ENCODE results near the gene C1QL4.
"Not testable (repeated sequence)": the region's sequence is repeated elsewhere in the genome, so short reads cannot be mapped to it uniquely, and the experiment has no call there.

C1QL4 gene

DNA sequence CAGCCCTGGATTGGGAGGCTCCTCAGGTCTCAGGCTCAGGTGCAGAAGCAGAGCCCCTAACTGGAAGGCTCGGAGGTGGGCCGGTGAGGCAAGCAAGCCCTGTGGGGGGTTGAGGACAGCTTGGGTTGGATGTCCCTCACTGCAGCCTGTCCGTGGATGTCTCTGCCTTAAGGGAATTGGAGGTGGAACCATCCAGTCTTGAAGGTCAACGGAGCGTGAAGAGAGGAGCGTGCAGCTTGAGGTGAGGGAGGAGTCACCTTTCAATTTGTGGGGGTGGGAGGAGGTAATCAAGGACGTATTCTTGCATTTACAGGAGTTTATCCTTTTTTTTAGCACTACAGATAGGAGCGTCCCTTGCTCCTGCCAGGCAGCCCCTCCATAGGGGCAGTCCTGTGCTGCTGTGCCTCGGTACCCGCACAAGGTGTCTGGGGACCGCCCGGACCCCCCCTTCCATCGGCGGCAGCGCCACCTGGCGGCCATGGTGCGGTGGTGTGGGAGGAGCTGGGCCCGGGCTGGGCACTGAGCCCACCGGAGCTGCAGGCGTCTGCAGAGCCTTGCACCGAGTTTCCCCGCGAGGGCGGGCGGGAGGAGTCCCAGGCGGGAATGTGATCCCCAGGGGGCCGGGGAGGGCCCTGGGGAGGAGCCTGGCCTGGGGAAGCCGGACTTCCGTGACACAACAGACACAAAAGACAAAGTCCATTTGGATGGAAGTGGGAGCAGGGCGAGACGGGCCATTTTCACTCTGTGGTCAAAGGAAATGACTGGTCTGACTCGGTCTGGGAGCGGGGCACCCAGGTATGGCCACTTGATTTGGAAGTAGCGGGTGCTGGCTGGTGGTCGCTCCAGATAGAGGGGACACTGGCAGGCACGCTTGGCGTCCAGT is 10.6 kb upstream of the C1QL4 start:
- DNase-seq: peak; percentile 80 to 85

- DNase-seq: peak; percentile 40 to 41
Measured at GRCh38 chr12:49346659-49347310, 9.8 kb upstream of the C1QL4 start, which contains the start of gene DNAJC22. DNAJC22 (plus strand) TSS chr12:49346888; CDS start chr12:49348873, 1,985 bp downstream.

DNA sequence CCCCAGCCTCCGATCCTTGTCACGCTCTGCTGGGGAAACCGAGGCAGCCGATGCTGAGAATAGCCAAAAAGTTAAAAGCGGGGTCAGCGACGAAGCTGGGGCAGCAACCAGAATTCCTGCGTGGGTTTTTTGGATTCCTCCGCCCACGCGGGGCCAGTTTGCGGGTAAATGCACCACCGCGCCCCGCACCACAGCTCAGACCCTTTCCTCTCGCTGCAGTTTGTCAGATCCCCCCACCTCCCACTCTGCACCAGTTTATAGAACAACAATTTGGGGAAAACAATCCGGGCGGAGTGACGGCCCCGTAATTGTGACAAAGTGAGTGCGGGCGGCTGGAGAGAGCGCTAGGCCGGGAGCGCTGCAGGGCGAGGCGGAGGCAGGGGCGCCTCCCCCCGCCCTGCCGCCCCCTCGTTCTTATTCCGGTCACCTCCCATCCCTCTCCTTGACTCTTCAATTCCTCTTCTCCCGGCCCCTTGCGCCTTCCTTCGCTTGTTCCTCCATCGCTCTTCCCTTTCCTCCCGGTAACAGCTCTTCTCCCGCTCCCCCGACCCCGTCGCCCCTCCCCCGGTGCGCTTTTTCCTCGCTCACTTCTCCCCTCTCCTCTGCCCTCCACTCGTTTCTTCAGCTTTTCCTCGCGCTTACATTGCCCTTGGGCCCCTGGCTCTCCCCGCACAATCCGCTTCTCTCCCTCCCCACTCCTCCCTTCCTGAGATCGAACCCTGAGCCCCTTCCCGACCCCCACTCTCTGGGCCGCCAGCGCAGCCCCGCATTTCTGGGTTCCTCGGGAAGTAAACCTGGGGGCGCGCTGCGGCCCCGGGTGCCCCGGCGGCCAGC is 9.1 kb upstream of the C1QL4 start:
- DNase-seq: no peak

- peak in 1 of 2 donors; percentile 33 for DNase-seq
Measured at GRCh38 chr12:49345051-49345824, 8.2 kb upstream of the C1QL4 start.

DNA sequence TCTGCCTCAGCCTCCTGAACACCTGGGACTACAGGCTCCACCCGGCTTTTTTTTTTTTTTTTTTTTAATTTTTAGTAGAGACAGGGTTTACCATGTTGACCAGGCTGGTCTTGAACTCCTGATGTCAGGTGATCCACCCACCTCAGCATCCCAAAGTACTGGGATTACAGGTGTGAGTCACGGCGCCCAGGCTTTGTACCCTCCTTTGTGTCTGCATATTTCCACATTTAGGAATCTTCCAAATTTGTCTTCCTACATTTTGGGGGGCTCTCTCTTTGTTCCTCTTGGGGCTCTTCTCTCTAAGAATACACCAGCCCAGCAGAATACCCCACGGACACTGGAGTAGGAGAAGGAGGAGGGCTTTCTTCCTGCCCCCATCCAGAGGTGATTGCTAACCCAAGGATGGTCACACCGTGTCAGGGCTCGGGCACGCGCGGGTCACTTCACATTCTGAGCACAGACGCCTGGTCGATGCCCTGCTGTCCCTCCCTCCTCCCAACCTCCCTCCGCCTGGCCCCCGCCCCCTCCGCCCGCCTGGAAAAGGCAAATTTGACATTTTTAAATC is 7.6 kb upstream of the C1QL4 start:
- DNase-seq: no peak

GRCh38 chr12:49342914-49343731 is 6.1 kb upstream of the C1QL4 start:
- DNase-seq: peak; percentile 44 to 68

GRCh38 chr12:49342066-49342913 is 5.3 kb upstream of the C1QL4 start:
- DNase-seq: peak; percentile 82 to 91

DNA sequence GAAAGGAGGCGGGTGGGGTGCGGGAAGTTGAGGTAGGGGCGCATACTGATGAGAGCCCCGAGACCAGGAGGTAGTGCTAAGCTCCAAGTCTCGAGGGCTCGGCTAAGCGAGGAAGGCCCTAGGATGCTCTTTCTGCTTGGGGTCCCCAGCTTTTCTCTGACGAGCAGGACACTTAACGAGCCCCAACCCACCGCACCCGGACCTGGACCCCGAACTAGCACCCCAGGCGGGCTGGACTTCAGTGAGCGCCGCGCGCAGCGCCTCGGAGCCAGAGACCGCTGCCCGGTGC is 4.7 kb upstream of the C1QL4 start:
- no peak for DNase-seq

GRCh38 chr12:49340971-49341776 is 4.2 kb upstream of the C1QL4 start:
- no peak for DNase-seq

GRCh38 chr12:49340095-49340870 is 3.3 kb upstream of the C1QL4 start:
- DNase-seq: no peak

DNA sequence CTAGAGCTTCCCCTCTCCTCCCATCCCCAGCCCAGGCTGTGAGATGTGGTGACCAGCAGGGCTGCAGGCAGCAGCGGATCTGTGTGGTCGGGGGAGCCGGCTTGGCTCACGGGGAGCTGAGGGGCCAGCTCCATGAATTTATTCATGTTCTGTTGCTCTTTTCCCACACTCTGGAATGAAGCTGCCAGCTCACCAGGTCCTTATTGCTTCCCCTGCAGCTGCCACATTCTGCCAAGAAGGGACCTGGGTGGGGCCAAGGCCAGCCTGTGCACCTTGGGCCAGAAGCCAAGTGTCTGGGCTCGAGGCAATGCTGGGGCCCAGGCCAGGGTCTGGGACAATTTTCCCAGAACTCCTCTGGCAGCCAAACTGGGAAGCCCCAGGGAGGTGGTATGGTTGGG is 2.5 kb upstream of the C1QL4 start:
- DNase-seq: no peak

GRCh38 chr12:49338830-49339463 is 2.0 kb upstream of the C1QL4 start:
- no peak for DNase-seq

DNA sequence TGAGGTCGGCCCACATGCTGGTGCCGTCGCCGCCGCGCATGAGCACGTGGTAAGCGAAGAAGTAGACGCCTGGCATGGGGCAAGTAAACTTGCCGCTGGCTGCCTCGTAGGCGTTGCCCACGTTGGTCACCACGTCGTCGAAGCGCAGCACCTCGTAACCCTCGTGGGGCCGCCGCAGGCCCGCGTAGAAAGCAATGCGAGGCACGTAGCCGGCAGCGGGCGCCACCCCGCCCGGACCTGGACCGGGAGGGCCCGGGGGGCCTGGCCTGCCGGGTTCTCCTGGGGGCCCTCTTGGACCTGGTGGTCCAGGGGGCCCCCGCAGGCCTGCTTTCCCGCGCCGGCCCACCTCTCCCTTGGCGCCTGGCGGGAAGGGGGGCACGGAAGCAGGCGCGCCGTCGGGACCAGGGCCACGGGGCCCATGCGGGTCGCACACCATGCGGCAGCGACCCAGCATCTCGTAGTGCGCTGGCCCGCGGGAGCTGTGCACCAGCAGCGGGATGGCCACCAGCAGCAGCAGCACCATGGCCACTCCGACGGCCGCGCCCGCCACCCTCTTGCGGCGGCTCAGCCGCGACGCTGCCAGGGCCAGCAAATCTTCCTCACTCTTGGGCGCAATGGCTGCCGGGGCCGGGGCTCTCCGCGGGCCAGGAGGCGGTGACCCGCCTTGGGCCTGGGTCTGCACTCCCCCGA is 888 bp downstream of the C1QL4 start:
- no peak for DNase-seq

- no peak for DNase-seq
Measured at GRCh38 chr12:49335118-49335954, 1.7 kb downstream of the C1QL4 start.

- DNase-seq: no peak
Measured at GRCh38 chr12:49334681-49335080, 2.3 kb downstream of the C1QL4 start.

GRCh38 chr12:49334226-49334625 is 2.8 kb downstream of the C1QL4 start:
- no peak for DNase-seq

- not testable (repeated sequence) for DNase-seq
Measured at GRCh38 chr12:49333778-49334177, 3.2 kb downstream of the C1QL4 start.

Measured in stimulated activated CD4-positive, alpha-beta T cell treated with anti-CD3 and anti-CD28 coated beads, Interleukin-2, amount 100 ng/mL, for 24 hours (primary cell).